Measurements from ENCODE around the gene LEFTY2.
"Not testable (repeated sequence)": the region's sequence is repeated elsewhere in the genome, so short reads cannot be mapped to it uniquely, and the experiment has no call there.

The LEFTY2 gene

DNA sequence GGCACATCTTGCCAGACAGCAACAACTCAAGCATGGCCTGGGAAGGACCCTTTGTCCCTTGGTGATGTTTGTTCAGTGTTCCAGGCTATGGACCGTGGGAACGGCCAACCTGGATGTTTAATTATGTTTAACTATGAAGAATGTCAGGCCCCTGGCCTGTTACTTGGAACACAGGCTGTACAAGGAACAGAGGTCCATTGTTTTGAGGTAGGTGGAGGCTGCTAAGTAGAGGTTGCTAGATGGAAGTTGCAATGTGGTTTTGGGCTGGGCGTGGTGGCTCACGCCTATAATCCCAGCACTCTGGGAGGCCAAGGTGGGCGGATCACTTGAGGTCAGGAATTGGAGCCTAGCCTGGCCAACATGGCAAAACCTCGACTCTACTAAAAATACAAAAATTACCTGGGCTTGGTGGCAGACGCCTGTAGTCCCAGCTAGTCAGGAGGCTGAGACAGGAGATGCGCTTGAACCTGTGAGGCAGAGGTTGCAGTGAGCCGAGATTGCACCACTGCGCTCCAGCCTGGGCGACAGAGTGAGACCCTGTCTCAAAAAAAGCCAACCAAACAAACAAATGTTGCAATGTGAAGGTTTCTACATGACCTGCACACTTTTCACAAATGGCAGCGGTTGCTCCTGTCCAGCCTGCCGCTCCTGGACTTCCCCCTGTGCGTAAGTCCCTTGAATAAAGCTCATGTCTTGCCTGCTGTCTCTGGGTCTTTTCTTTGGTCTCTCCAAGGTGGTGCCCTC lies 49.6 kb downstream of the LEFTY2 start:
- in situ Hi-C loops (cut with HindIII; ENCODE audit: low sequenced_read_pairs), result no loop called here
- DNase-seq (ENCODE audit: low read depth, low spot score), result no peak
- no peak for TF ChIP-seq CTCF (IDR thresholded peaks at IDR 0.05; ENCODE audit: low read depth, low read length)
- no peak overlapping the region for H3K4me3 ChIP-seq (ENCODE audit: low read depth, low read length)

GRCh38 chr1:225890346-225891228 lies 50.4 kb downstream of the LEFTY2 start:
- in situ Hi-C loops (cut with HindIII; ENCODE audit: low sequenced_read_pairs), result no loop called here
- no peak for TF ChIP-seq CTCF (IDR thresholded peaks at IDR 0.05; ENCODE audit: low read depth, low read length)
- no peak for DNase-seq (ENCODE audit: low read depth, low spot score)
- no peak overlapping the region for H3K4me3 ChIP-seq (ENCODE audit: low read depth, low read length)

- H3K4me3 ChIP-seq (ENCODE audit: low read depth, low read length), result no peak overlapping the region
- in situ Hi-C loops (cut with HindIII; ENCODE audit: low sequenced_read_pairs), result no loop called here
- DNase-seq (ENCODE audit: low read depth, low spot score), result no peak
- TF ChIP-seq CTCF (IDR thresholded peaks at IDR 0.05; ENCODE audit: low read depth, low read length), result no peak
Observed at GRCh38 chr1:225889743-225890142, 51.3 kb downstream of the LEFTY2 start.

- TF ChIP-seq CTCF (IDR thresholded peaks at IDR 0.05; ENCODE audit: low read depth, low read length), result no peak
- DNase-seq (ENCODE audit: low read depth, low spot score), result no peak
- in situ Hi-C loops (cut with HindIII; ENCODE audit: low sequenced_read_pairs), result no loop called here
- H3K4me3 ChIP-seq (ENCODE audit: low read depth, low read length), result no peak within 1 kb of the TSS
Observed at GRCh38 chr1:225888898-225889601, 52.0 kb downstream of the LEFTY2 start, which contains the start of gene LEFTY1. TSS of gene LEFTY1 (minus strand) at chr1:225889146. CDS start at chr1:225889066, 80 bp downstream.

GRCh38 chr1:225888289-225888897 lies 52.6 kb downstream of the LEFTY2 start:
- TF ChIP-seq CTCF (IDR thresholded peaks at IDR 0.05; ENCODE audit: low read depth, low read length), result no peak
- DNase-seq (ENCODE audit: low read depth, low spot score), result no peak
- in situ Hi-C loops (cut with HindIII; ENCODE audit: low sequenced_read_pairs), result no loop called here

GRCh38 chr1:225887554-225888288 lies 53.3 kb downstream of the LEFTY2 start:
- H3K4me3 ChIP-seq (ENCODE audit: low read depth, low read length); in situ Hi-C loops (cut with HindIII; ENCODE audit: low sequenced_read_pairs); DNase-seq (ENCODE audit: low read depth, low spot score): not testable (repeated sequence)

More at GRCh38 chr1:225888289-225888897, 52.6 kb downstream of the LEFTY2 start:
- no peak overlapping the region for H3K4me3 ChIP-seq (ENCODE audit: low read depth, low read length)

Measured in astrocyte of the spinal cord (primary cell).